Measurements from ENCODE around the gene HNRNPLL.
A peak's percentile ranks its signal among the peaks of the same experiment; 100 is the strongest.
"Not testable (repeated sequence)": the region's sequence is repeated elsewhere in the genome, so short reads cannot be mapped to it uniquely, and the experiment has no call there.

The HNRNPLL gene

DNA sequence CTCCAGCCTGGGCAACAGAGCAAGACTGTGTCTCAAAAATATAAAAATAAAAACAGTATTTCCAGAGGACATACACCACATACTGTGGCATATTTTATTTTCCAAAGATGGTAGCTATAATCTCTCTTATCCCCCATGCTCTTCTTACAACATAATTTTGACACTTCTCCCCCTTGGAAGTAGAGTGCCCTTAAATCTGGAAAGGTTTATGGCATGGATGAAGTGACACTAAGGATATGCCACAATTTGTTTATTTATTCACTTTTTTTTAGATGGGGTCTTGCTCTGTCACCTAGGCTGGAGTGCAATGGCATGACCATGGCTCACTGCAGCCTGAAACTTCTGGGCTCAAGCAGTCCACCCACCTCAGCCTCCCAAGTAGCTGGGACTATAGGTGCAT lies 56.7 kb downstream of the HNRNPLL start:
- DNase-seq (ENCODE audit: low read depth, low spot score): no peak
- no peaks in the 10 kb centered on the region for H3K27me3 ChIP-seq (ENCODE audit: control insufficient read depth, insufficient read depth, low read length)
- H3K27ac ChIP-seq (ENCODE audit: low read length): no peak overlapping the region
- no peaks in the 10 kb centered on the region for H3K36me3 ChIP-seq (ENCODE audit: control insufficient read depth, insufficient read depth, low read length)
- no peak overlapping the region for H3K4me3 ChIP-seq (ENCODE audit: low read length)
- peaks cover 1% of the 10 kb centered on the region; the same call in 1 of the 2 replicates for H3K4me1 ChIP-seq (ENCODE audit: control insufficient read depth, insufficient read depth, low read length)
- no peaks in the 10 kb centered on the region for H3K9me3 ChIP-seq (ENCODE audit: control insufficient read depth, insufficient read depth, low read length)

DNA sequence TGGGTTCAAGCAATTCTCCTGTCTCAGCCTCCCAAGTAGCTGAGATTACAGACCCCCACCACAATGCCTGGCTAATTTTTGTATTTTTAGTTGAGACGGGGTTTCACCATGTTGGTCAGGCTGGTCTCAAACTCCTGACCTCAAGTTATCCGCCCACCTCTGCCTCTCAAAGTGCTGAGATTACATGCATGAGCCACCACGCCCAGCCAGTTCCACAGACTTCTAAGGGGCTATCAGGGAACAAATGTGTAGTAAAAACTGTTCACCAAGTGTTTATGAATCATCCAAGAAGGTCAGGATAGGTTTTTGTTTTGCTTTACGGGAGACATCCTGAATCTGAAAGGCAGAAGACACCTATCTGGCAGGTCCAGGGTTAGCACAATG lies 60.5 kb downstream of the HNRNPLL start:
- H3K9me3 ChIP-seq (ENCODE audit: control insufficient read depth, insufficient read depth, low read length); DNase-seq (ENCODE audit: low read depth, low spot score); H3K4me1 ChIP-seq (ENCODE audit: control insufficient read depth, insufficient read depth, low read length); H3K4me3 ChIP-seq (ENCODE audit: low read length); H3K36me3 ChIP-seq (ENCODE audit: control insufficient read depth, insufficient read depth, low read length); H3K27ac ChIP-seq (ENCODE audit: low read length); H3K27me3 ChIP-seq (ENCODE audit: control insufficient read depth, insufficient read depth, low read length): not testable (repeated sequence)
- no CpG with 5 or more reads among the region's 4 CpGs for WGBS (ENCODE audit: insufficient coverage, insufficient read length)

- no peaks in the 10 kb centered on the region for H3K36me3 ChIP-seq (ENCODE audit: control insufficient read depth, insufficient read depth, low read length)
- WGBS (ENCODE audit: insufficient coverage, insufficient read length): no CpG with 5 or more reads among the region's 5 CpGs
- H3K4me3 ChIP-seq (ENCODE audit: low read length): no peak overlapping the region
- no peak overlapping the region for H3K27ac ChIP-seq (ENCODE audit: low read length)
- H3K9me3 ChIP-seq (ENCODE audit: control insufficient read depth, insufficient read depth, low read length): no peaks in the 10 kb centered on the region
- H3K27me3 ChIP-seq (ENCODE audit: control insufficient read depth, insufficient read depth, low read length): no peaks in the 10 kb centered on the region
- H3K4me1 ChIP-seq (ENCODE audit: control insufficient read depth, insufficient read depth, low read length): peaks cover 3% of the 10 kb centered on the region; the same call in 1 of the 2 replicates
- DNase-seq (ENCODE audit: low read depth, low spot score): no peak
Observed at GRCh38 chr2:38540580-38541286, 62.0 kb downstream of the HNRNPLL start.

GRCh38 chr2:38539086-38539485 lies 63.6 kb downstream of the HNRNPLL start:
- WGBS (ENCODE audit: insufficient coverage, insufficient read length): no CpG with 5 or more reads among the region's 5 CpGs
- Histone ChIP-seq H3K27ac (ENCODE audit: low read length) (no peak overlapping the region), H3K9me3 (ENCODE audit: control insufficient read depth, insufficient read depth, low read length) (no peaks in the 10 kb centered on the region), H3K4me1 (ENCODE audit: control insufficient read depth, insufficient read depth, low read length) (peaks cover 3% of the 10 kb centered on the region; the same call in 1 of the 2 replicates), H3K27me3 (ENCODE audit: control insufficient read depth, insufficient read depth, low read length) (no peaks in the 10 kb centered on the region), H3K36me3 (ENCODE audit: control insufficient read depth, insufficient read depth, low read length) (no peaks in the 10 kb centered on the region), H3K4me3 (ENCODE audit: low read length) (no peak overlapping the region)
- no peak for DNase-seq (ENCODE audit: low read depth, low spot score)

- H3K27ac ChIP-seq (ENCODE audit: low read length): no peak overlapping the region
- whole genome bisulfite sequencing (ENCODE audit: insufficient coverage, insufficient read length): no CpG with 5 or more reads among the region's 3 CpGs
- peaks cover 3% of the 10 kb centered on the region; the same call in 1 of the 2 replicates for H3K4me1 ChIP-seq (ENCODE audit: control insufficient read depth, insufficient read depth, low read length)
- H3K36me3 ChIP-seq (ENCODE audit: control insufficient read depth, insufficient read depth, low read length): no peaks in the 10 kb centered on the region
- no peak for DNase-seq (ENCODE audit: low read depth, low spot score)
- H3K4me3 ChIP-seq (ENCODE audit: low read length): no peak overlapping the region
- H3K27me3 ChIP-seq (ENCODE audit: control insufficient read depth, insufficient read depth, low read length): no peaks in the 10 kb centered on the region
- H3K9me3 ChIP-seq (ENCODE audit: control insufficient read depth, insufficient read depth, low read length): no peaks in the 10 kb centered on the region
Observed at GRCh38 chr2:38537937-38538525, 64.7 kb downstream of the HNRNPLL start.

DNA sequence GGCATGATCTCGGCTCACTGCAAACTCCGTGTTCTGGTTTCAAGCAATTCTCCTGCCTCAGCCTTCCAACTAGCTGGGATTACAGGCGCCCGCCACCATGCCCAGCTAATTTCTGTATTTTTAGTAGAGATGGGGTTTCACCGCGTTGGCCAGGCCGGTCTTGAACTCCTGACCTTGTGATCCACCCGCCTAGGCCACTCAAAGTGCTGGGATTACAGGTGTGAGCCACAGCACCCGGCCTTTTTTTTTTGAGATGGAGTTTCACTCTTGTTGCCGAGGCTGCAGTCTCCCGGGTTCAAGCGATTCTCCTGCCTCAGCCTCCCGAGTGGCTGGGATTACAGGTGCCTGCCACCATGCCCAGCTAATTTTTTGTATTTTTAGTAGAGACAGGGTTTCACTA lies 65.4 kb downstream of the HNRNPLL start:
- H3K9me3 ChIP-seq (ENCODE audit: control insufficient read depth, insufficient read depth, low read length); H3K27ac ChIP-seq (ENCODE audit: low read length); H3K4me3 ChIP-seq (ENCODE audit: low read length); H3K36me3 ChIP-seq (ENCODE audit: control insufficient read depth, insufficient read depth, low read length); H3K4me1 ChIP-seq (ENCODE audit: control insufficient read depth, insufficient read depth, low read length); DNase-seq (ENCODE audit: low read depth, low spot score); H3K27me3 ChIP-seq (ENCODE audit: control insufficient read depth, insufficient read depth, low read length): not testable (repeated sequence)
- no CpG with 5 or more reads among the region's 13 CpGs for WGBS (ENCODE audit: insufficient coverage, insufficient read length)

- no peak overlapping the region for H3K27ac ChIP-seq (ENCODE audit: low read length)
- peak overlapping the region; percentile 44; the same call in 1 of the 2 replicates for H3K4me3 ChIP-seq (ENCODE audit: low read length)
- no peaks in the 10 kb centered on the region for H3K9me3 ChIP-seq (ENCODE audit: control insufficient read depth, insufficient read depth, low read length)
- peaks cover 2% of the 10 kb centered on the region; the same call in 1 of the 2 replicates for H3K4me1 ChIP-seq (ENCODE audit: control insufficient read depth, insufficient read depth, low read length)
- H3K27me3 ChIP-seq (ENCODE audit: control insufficient read depth, insufficient read depth, low read length): no peaks in the 10 kb centered on the region
- DNase-seq (ENCODE audit: low read depth, low spot score): no peak
- no CpG with 5 or more reads among the region's 53 CpGs for WGBS (ENCODE audit: insufficient coverage, insufficient read length)
- no peaks in the 10 kb centered on the region for H3K36me3 ChIP-seq (ENCODE audit: control insufficient read depth, insufficient read depth, low read length)
Observed at GRCh38 chr2:38535744-38536506, 66.8 kb downstream of the HNRNPLL start.

GRCh38 chr2:38535404-38535743 lies 67.4 kb downstream of the HNRNPLL start:
- H3K27ac ChIP-seq (ENCODE audit: low read length): no peak overlapping the region
- peaks cover 2% of the 10 kb centered on the region; the same call in 1 of the 2 replicates for H3K4me1 ChIP-seq (ENCODE audit: control insufficient read depth, insufficient read depth, low read length)
- no peaks in the 10 kb centered on the region for H3K36me3 ChIP-seq (ENCODE audit: control insufficient read depth, insufficient read depth, low read length)
- no peaks in the 10 kb centered on the region for H3K9me3 ChIP-seq (ENCODE audit: control insufficient read depth, insufficient read depth, low read length)
- no peak overlapping the region for H3K4me3 ChIP-seq (ENCODE audit: low read length)
- H3K27me3 ChIP-seq (ENCODE audit: control insufficient read depth, insufficient read depth, low read length): no peaks in the 10 kb centered on the region
- no peak for DNase-seq (ENCODE audit: low read depth, low spot score)
- whole genome bisulfite sequencing (ENCODE audit: insufficient coverage, insufficient read length): no CpG with 5 or more reads among the region's 11 CpGs

DNA sequence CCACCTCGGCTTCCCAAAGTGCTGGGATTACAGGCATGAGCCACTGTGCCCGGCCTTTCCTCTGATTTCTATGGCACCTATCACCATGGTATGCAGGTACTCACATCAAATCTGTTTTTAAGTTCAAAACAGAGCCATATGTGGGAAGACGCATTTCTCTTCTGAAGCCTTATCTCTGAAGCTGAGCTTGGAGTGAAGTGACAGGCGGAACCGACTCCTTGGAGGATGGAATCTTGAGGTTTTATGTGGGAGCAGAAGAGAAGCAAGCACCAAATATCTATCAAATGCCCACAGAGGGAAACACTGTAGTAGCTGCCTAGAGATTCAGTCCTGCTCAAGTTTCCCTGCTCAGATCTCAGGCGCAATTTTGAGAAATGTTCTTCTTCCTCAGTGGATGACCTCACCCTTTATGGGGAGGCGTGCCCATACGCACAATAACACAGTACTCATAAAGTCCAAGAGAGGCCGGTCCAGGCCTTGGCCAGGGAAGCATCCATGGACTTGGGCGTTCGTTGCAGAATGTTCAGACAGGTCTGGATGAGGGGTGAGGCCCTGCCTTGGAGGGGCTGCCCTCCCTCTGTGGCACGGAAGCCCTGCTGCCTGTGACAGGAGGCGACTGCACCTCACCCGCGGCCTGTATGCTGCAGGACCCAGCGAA lies 67.9 kb downstream of the HNRNPLL start:
- Histone ChIP-seq H3K4me1 (ENCODE audit: control insufficient read depth, insufficient read depth, low read length) (peaks cover 2% of the 10 kb centered on the region; the same call in 1 of the 2 replicates), H3K27ac (ENCODE audit: low read length) (no peak overlapping the region), H3K36me3 (ENCODE audit: control insufficient read depth, insufficient read depth, low read length) (no peaks in the 10 kb centered on the region), H3K27me3 (ENCODE audit: control insufficient read depth, insufficient read depth, low read length) (no peaks in the 10 kb centered on the region), H3K4me3 (ENCODE audit: low read length) (no peak overlapping the region), H3K9me3 (ENCODE audit: control insufficient read depth, insufficient read depth, low read length) (no peaks in the 10 kb centered on the region)
- no CpG with 5 or more reads among the region's 16 CpGs for WGBS (ENCODE audit: insufficient coverage, insufficient read length)
- DNase-seq (ENCODE audit: low read depth, low spot score): no peak

- peaks cover under 1% of the 10 kb centered on the region; the same call in 1 of the 2 replicates for H3K4me1 ChIP-seq (ENCODE audit: control insufficient read depth, insufficient read depth, low read length)
- H3K36me3 ChIP-seq (ENCODE audit: control insufficient read depth, insufficient read depth, low read length): no peaks in the 10 kb centered on the region
- no peaks in the 10 kb centered on the region for H3K27me3 ChIP-seq (ENCODE audit: control insufficient read depth, insufficient read depth, low read length)
- no peak for DNase-seq (ENCODE audit: low read depth, low spot score)
- no peak overlapping the region for H3K27ac ChIP-seq (ENCODE audit: low read length)
- no CpG with 5 or more reads among the region's 10 CpGs for WGBS (ENCODE audit: insufficient coverage, insufficient read length)
- H3K9me3 ChIP-seq (ENCODE audit: control insufficient read depth, insufficient read depth, low read length): no peaks in the 10 kb centered on the region
- H3K4me3 ChIP-seq (ENCODE audit: low read length): no peak overlapping the region
Observed at GRCh38 chr2:38533757-38534545, 68.8 kb downstream of the HNRNPLL start.
